Activated naive CD4-positive, alpha-beta T cell treated with anti-CD3 and anti-CD28 coated beads, Interleukin-2, amount 50 U/mL, for 72 hours (primary cell): ENCODE results near the gene SLC25A26. TPM values are rescaled to one million over a fixed set of nuclear protein-coding genes. Genes with fewer than 3 reads are reported as not detected.
A peak's percentile ranks its signal among the peaks of the same experiment; 100 is the strongest.

Experiments used
- ATAC-seq, 2 donors: fragments of 150-1000 bp; cut with Tn5 transposase; 2 replicates each; pipeline ENCODE4 v1.10.0; 2021; ENCODE audit warnings: mild to moderate bottlenecking in 2 of 2, moderate library complexity in 2 of 2
- DNase-seq, 2 donors: peaks; one replicate each; pipeline ENCODE4 v3.0.0; 2021 to 2022; ENCODE audit warnings: low spot score in 2 of 2
- H3K27ac Mint-ChIP-seq, 2 donors: one replicate each; pipeline ENCODE4 v1.8.0; 2022; ENCODE audit warnings: mild to moderate bottlenecking in 2 of 2, mixed read lengths in 2 of 2
- H3K36me3 Mint-ChIP-seq, 2 donors: one replicate each; pipeline ENCODE4 v1.8.0; 2022; ENCODE audit warnings: mixed read lengths in 2 of 2
- H3K9me3 Mint-ChIP-seq, 2 donors: one replicate each; pipeline ENCODE4 v1.8.0; 2022; ENCODE audit warnings: mixed read lengths in 2 of 2
- total RNA-seq, 2 donors: library from RNA; stranded (reverse); gene quantifications; one replicate each; pipeline ENCODE4 v1.2.3, GENCODE V29; 2022

Gene SLC25A26
- total RNA-seq, 2 donors from 2014 or later, result 25.4 to 32.6 TPM

DNA sequence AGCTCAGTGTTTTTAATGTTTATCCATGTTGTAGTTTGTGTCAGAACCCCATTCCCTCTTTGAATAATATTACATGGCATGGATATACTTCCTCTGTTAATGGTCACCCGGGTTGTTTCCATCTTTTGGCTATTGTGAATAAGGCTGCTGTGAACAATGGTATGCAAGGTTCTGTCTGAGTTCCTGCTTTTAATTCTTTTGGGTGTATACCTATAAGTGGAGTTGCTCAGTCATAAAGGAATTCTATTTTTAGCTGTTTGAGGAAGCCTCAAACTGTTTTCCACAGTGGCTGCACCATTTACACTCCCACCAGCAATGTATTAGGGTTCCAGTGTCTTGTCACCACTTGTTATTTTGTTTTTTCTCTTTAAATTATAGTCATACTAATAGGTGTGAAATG lies 99.6 kb downstream of the SLC25A26 start:
- DNase-seq, result no peak
- no peak overlapping the region for H3K27ac Mint-ChIP-seq
- peaks cover 19 to 31% of the 10 kb centered on the region in 2 donors for H3K36me3 Mint-ChIP-seq
- ATAC-seq, result no peak
- peaks cover 4 to 6% of the 10 kb centered on the region in 2 donors for H3K9me3 Mint-ChIP-seq

DNA sequence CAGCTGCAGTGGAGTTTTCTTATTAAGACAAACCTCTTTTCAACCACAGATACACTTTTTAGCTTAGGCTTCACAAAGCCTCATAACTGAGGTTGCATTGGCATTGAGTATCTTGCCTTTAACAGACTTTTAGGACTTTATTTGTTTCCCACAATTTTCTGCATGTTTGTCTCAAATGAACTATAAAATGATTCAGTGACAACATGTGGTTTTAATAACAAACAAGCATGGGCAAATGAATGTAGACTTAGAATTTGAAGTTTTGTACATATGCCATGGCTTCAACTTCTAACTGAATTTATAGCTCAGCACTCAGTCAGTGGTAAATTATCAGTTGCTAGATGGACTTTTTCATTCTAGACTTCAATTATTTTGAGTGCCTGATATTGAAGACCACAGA lies 101.6 kb downstream of the SLC25A26 start:
- ATAC-seq, result no peak
- no peak overlapping the region for H3K27ac Mint-ChIP-seq
- H3K36me3 Mint-ChIP-seq, result peaks cover under 1 to 15% of the 10 kb centered on the region in 2 donors
- H3K9me3 Mint-ChIP-seq, result no peaks in the 10 kb centered on the region
- DNase-seq, result no peak

DNA sequence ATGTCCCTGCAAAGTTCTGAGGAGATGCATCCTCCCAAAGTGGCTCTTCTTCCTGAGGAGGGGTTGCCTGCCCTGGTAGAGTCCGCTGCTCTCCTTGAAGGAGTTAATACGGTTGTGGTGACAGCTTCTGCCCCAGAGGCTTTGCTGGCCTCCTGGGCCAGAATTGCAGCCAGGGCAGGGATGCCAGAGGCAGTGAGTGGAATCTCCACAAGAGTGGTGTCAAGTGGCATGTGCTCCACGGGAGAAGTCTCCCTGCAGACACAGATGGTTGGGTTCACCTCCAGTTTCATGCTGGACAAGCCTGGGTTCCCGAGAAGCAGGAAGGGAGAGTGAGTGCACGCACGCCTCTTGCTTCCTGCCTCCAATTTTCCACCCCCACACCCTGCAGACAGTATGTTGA lies 105.5 kb downstream of the SLC25A26 start:
- DNase-seq (no peak), ATAC-seq (no peak)
- Mint-ChIP-seq H3K36me3 (no peaks in the 10 kb centered on the region), H3K9me3 (no peaks in the 10 kb centered on the region), H3K27ac (peak overlapping the region in 1 of 2 donors; percentile 17)

DNA sequence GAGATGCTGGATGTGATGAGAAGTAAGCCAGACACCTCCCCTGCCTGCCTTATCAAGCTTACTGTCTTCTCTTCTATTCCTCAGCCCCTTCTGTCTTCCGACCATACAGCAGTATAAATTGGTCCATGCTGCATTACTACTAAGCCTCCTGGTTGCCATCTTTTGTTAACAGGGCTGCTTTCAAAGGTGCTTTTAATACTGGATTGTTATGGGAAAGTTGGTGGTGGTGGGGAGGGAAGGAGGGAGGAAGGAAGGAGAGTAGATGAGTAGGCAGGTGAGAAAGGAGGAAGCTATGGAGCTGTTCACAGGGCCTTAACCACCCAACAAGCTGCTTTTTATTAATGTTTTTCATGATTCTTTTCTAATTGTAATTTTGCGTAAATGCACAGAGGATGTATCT lies 114.9 kb downstream of the SLC25A26 start:
- H3K36me3 Mint-ChIP-seq, result no peaks in the 10 kb centered on the region
- ATAC-seq (no peak), DNase-seq (no peak)
- H3K27ac Mint-ChIP-seq, result no peak overlapping the region
- no peaks in the 10 kb centered on the region for H3K9me3 Mint-ChIP-seq

DNA sequence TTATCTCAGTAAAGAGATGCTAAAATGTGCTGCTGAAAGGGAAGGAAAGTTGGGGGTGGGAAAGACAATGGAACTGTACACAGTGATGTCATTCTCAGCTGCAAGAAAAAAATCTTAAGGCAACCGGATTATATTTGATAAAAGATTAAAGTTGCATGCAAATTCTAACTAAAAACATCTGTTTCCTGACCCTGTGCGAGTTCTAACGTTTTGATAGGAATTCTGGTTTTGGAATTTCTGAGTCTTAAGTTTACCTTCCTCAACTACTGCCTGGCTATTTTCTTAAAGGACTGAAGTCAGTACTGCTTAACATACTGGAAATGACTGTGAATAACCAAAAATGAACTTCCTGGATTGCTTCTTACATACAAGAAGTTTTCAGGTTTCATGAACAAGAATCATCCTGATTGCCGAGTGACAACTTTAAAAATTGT lies 115.5 kb downstream of the SLC25A26 start:
- ATAC-seq, result peak in 1 of 2 donors; percentile 61
- no peak for DNase-seq
- Mint-ChIP-seq H3K9me3 (no peaks in the 10 kb centered on the region), H3K27ac (no peak overlapping the region), H3K36me3 (no peaks in the 10 kb centered on the region)

DNA sequence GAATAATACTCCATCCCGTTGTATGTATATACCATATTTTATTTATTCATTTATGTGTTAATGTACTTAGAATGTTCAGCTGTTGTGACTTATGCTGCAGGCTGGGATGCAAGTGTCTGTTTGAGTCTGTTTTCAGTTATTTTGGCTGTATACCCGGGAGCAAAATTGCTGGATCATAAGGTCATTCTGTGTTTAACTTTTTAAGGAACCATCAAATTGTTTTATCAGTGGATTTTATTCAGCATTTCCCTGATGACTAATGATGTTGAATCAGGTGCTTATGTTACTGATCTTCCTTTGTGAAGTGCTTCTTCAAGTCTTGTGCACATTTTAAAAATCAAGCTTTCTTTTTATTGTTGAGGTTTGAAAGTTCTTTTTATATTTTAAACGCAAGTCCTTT lies 118.1 kb downstream of the SLC25A26 start:
- no peaks in the 10 kb centered on the region for H3K36me3 Mint-ChIP-seq
- ATAC-seq (no peak), DNase-seq (no peak)
- no peaks in the 10 kb centered on the region for H3K9me3 Mint-ChIP-seq
- H3K27ac Mint-ChIP-seq, result no peak overlapping the region

DNA sequence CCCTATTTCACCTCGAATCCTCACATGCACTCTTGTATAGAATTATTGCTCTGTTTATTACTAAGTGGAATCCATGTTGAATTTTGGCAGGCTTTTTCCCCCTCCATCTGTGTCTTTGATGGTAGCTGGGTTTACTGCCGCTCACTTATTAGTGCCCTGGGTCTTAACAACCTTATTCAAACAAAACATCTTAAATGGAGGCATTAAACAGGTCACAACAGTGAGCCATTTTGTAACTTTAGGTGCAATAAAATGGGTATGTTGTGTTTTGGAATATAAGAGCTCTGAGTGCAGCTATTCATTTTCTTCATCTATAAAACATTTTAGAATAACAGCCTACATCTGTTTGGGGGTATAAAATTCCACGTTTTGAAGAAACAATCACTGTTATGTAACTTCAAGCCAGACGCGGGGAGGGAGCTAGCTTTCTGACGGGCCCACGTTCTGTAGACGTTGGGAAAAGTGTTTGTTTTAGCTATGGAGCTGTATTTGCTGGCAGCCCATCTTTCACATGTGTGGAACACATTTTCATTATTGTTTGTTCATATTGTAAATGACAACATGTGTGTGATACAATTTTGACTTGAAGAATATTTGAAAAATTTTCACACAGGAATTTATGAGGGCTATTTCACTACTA lies 122.0 kb downstream of the SLC25A26 start:
- Mint-ChIP-seq H3K27ac (no peak overlapping the region), H3K36me3 (peaks cover 14 to 20% of the 10 kb centered on the region in 2 donors), H3K9me3 (peaks cover 0 to 6% of the 10 kb centered on the region in 2 donors)
- DNase-seq (no peak), ATAC-seq (no peak)

DNA sequence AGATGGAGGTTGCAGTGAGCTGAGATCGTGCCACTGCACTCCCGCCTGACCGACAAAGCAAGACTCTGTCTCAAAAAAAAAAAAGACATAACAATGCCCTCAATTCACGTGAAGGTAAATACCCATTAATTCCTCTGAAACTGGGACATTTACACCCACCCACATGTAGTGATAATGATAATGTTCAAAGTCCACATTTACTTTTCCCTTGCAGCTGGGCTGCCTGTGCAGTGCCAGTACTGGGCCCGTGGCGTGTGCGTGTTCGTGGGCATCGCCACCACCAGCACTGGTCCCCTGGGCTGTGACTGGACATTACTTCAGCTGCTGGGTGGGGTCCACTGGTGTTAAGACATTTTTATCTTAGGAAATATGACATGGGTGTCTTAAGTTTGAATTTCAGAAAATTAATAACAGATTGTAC lies 123.6 kb downstream of the SLC25A26 start:
- Mint-ChIP-seq H3K36me3 (peaks cover 17 to 23% of the 10 kb centered on the region in 2 donors), H3K27ac (no peak overlapping the region), H3K9me3 (peaks cover 0 to 6% of the 10 kb centered on the region in 2 donors)
- no peak for DNase-seq
- ATAC-seq, result no peak

DNA sequence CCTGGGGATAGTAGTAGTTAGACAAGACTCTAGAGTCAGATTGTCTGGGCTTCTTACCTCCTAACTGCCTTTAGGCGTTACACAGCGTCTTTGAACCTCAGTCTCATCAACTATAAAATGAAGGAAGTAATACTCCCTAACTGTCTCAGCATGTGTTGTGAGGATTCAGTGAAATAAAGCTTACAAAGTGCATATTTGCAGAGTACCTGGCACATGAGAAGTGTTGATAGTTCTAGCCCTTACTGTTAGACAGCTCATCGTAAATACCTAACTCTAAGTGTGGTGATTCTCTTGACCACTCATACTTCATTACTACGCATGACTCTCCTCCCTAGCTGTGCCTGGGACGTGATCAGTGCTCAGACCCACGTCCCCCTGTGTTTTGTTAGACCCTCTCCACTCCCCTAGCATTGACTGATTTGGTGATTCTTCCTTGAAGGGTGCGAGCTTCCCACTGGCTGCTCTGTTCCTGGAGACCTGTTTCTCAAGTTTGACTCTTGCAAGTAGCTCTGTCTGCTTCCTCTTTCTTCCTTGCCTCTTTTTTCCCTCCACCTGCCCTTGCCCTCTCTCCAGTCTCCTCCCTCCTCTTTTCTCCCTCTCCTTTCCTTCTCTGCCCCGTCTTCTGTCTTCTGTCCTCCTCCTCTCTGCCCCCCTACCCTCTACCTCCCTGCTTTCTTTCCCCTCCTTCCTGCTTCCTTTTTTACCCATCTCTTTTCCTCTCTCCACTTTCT lies 124.2 kb downstream of the SLC25A26 start:
- Mint-ChIP-seq H3K36me3 (peaks cover 17 to 23% of the 10 kb centered on the region in 2 donors), H3K27ac (peak overlapping the region; percentile 40 to 61), H3K9me3 (peaks cover 0 to 6% of the 10 kb centered on the region in 2 donors)
- DNase-seq, result no peak
- ATAC-seq, result no peak

DNA sequence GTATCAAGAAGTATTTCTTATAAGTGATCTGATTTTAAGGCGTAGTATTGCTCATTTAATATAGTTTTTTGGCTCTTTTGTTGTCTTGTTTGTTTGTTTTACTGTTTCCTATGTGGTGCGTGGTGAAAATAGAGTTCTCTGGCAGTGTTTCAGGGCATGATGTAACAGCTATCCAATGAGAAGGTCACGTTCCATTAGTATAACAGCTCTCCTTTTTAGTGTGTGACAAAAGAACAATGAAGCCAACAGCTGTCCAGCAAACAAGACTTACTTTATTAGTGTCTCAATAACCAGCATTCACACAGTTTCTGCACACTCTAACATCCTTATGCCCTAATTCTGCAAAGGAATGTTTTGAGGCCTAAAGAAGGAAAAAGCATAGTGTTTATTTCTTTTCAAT lies 127.9 kb downstream of the SLC25A26 start:
- peaks cover 23 to 24% of the 10 kb centered on the region in 2 donors for H3K36me3 Mint-ChIP-seq
- peaks cover 0 to 6% of the 10 kb centered on the region in 2 donors for H3K9me3 Mint-ChIP-seq
- ATAC-seq (no peak), DNase-seq (no peak)
- no peak overlapping the region for H3K27ac Mint-ChIP-seq

DNA sequence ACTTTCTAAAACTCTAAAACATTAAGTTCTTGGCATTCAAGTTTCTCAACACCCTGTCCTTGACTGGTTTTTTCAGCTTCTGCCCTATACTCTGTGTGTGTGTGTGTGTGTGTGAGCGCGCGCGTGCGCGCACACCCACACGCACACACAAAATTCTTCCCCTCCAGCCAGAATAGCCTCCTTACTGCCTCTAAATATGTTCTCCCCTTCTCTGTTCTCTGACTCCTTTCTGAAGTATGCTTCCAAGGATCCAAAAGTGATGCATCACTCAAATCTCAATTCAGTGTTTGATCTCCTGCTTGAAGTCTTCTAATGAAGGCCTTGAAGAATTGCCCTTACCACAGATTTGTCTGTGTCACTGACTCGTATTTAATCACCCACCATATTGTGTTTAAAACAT lies 129.8 kb downstream of the SLC25A26 start:
- DNase-seq, result no peak
- H3K27ac Mint-ChIP-seq, result no peak overlapping the region
- no peak for ATAC-seq

DNA sequence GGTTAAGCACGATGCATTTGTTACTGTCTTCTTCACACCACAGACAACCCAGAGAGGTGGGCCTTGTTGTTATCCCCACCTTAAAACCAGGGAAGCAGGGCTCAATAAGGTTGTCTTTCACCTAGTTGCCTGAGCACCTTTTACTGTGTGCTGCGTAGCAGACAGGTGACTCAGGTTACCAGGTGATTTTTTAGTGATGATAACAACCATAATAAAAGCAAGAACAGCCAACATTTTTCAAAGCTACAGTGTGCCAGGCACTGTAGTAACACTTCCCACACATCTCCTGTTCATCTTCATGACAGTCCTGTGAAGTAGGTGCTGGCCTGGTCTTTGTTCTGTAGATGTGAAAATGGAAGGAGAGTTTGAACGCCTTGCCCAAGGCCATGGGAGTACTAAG lies 132.2 kb downstream of the SLC25A26 start:
- no peak for DNase-seq
- Mint-ChIP-seq H3K36me3 (peaks cover under 1 to 8% of the 10 kb centered on the region in 2 donors), H3K27ac (no peak overlapping the region), H3K9me3 (no peaks in the 10 kb centered on the region)
- no peak for ATAC-seq

More for the DNA sequence above, 129.8 kb downstream of the SLC25A26 start:
- H3K36me3 Mint-ChIP-seq, result peaks cover 17 to 24% of the 10 kb centered on the region in 2 donors
- H3K9me3 Mint-ChIP-seq, result peaks cover 0 to 6% of the 10 kb centered on the region in 2 donors

DNA sequence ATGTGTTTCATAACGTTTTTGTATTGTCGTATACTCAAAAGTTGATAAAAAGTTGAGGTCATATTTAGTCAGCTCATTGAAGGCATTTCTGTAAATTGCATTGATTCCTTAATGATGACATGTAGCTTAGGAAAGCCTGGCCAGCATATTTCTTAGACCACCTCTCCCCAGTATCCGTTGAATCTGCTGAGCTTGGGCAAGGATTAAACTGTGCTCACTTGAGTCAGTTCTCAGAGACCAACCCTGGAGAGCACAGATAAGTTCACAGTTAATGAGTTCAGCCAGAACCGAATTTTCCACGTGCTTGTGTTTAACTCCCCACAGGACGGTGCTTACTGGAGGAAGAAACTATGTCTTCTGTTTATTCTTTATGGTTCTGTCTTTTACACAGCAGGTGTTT lies 132.7 kb downstream of the SLC25A26 start:
- no peak for DNase-seq
- Mint-ChIP-seq H3K36me3 (peaks cover 0 to 7% of the 10 kb centered on the region in 2 donors), H3K9me3 (no peaks in the 10 kb centered on the region), H3K27ac (no peak overlapping the region)
- ATAC-seq, result no peak

DNA sequence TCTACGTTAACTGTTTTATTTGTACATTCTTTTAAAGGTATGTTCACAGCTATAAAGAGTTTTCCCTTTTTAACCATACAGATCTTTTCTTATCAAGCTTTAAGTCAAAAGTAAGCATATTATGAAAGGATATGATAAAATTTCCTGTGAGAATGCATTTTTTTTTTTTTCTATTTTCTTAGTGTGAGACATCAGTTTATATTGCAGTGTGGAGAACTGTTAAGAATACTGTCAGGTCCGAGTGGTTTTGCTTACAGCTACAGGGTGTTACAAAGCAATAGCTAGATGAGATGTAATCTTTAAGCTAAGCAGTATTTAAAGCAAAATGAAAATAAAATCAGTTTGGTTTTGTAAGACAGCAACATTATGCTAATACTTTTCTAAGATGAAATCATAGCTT lies 133.2 kb downstream of the SLC25A26 start:
- H3K36me3 Mint-ChIP-seq, result peaks cover 1 to 7% of the 10 kb centered on the region in 2 donors
- ATAC-seq, result no peak

DNA sequence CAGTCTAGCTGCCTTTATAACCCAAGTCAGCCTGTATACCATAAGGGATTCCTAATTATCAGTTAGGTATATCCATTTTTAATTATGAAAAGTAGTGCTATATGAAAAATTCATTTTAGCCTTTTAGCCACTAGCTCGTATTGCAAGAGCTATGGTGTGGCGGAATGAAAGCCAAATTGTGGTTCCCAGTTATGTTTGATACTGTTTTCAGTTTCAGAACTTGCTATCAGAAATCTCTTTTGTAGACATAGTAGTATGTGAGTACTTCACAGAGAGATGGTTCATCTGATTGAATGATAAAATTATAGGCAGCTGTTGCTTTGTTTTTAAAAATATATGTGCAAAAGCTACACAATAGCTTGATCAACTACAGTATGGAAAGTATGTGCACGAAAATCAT lies 134.6 kb downstream of the SLC25A26 start:
- DNase-seq, result no peak
- ATAC-seq, result peak; percentile 41 to 55
- peaks cover 4 to 5% of the 10 kb centered on the region in 2 donors for H3K36me3 Mint-ChIP-seq
- no peak overlapping the region for H3K27ac Mint-ChIP-seq
- no peaks in the 10 kb centered on the region for H3K9me3 Mint-ChIP-seq

More for the DNA sequence above, 133.2 kb downstream of the SLC25A26 start:
- H3K27ac Mint-ChIP-seq, result no peak overlapping the region
- no peaks in the 10 kb centered on the region for H3K9me3 Mint-ChIP-seq
- DNase-seq, result no peak

DNA sequence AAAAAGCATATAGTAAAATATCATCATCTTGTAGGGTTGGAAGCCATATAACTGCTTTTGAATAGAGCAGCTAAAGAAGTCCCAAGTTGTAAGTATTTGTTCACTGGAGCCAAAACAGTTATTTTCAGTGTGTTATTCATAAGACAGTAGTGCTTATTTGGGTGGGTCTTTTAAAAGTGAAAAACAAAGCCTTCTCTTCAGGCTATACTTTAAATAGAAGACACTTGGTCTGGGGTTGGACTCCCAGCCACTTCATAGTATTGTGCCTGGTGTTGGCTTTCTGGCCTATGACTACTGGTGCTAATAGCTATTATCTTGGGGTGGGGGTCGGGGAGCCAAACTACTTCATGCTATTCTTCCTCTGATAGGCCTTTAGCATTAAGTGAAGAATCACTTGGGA lies 135.2 kb downstream of the SLC25A26 start:
- ATAC-seq, result no peak
- H3K9me3 Mint-ChIP-seq, result no peaks in the 10 kb centered on the region

DNA sequence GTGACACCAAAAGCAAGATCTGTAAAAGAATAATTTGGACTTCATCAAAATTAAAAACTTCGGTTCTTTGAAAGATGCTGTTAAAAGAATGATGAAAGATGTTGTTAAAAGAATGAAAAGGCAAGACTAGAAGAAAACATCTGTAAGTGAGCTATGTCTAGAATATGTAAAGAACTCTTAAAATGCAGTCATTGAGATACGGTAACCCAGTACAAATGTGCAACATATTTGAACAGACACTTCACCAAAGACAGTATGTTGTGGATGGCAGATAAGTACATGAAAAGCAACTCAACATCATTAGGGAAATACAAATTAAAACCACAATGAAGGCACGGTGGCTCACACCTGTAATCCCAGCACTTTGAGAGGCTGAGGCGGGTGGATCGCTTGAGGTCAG lies 140.6 kb downstream of the SLC25A26 start:
- no peak for ATAC-seq
- no peak for DNase-seq
- H3K36me3 Mint-ChIP-seq, result peaks cover 0 to 9% of the 10 kb centered on the region in 2 donors
- H3K9me3 Mint-ChIP-seq, result no peaks in the 10 kb centered on the region
- no peak overlapping the region for H3K27ac Mint-ChIP-seq

More for the DNA sequence above, 135.2 kb downstream of the SLC25A26 start:
- DNase-seq, result no peak
- Mint-ChIP-seq H3K36me3 (peaks cover 0 to 4% of the 10 kb centered on the region in 2 donors), H3K27ac (no peak overlapping the region)

DNA sequence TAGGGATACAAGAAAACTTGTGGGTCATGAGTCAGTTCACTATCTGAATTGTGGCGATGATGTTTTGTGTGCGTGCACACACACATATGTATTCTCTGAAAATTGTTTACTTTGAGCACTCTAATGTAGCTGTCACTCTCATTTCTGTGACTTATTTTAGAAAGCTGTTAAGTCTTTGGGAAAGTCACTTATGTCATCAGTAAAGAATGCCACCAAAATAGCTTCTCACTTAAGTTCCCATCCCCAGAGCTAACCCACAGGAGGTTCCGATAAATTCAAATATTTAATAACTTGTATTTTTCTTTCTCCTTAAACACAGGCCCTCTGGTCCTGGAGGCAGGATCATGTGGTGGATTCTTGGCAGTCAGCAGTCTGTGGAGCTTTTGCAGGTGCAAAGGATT lies 141.7 kb downstream of the SLC25A26 start:
- DNase-seq (no peak), ATAC-seq (no peak)
- Mint-ChIP-seq H3K27ac (no peak overlapping the region), H3K9me3 (no peaks in the 10 kb centered on the region), H3K36me3 (peaks cover 0 to 9% of the 10 kb centered on the region in 2 donors)
